Peyer's patch (tissue), 4 donors: ENCODE measurements around the gene BRINP1.

Experiments used
- CTCF ChIP-seq, 6 experiments: fragments of 450-650 bp in 4 of 6; fragments of 200-600 bp in 2 of 6; sonication (generic) in 1 of 6; IDR thresholded peaks; one replicate each; pipeline ENCODE4 v1.5.1; 2017 to 2019; ENCODE audit warnings: antibody characterized with exemption in 6 of 6, mild to moderate bottlenecking in 3 of 6, moderate library complexity in 1 of 6
- POLR2A ChIP-seq, 2 donors: fragments of 450-650 bp; IDR thresholded peaks; one replicate each; pipeline ENCODE4 v1.5.1; 2017; ENCODE audit warnings: antibody characterized with exemption in 2 of 2, mild to moderate bottlenecking in 2 of 2, moderate library complexity in 2 of 2

- TF ChIP-seq CTCF (IDR thresholded peaks at IDR 0.05) (no peak), POLR2A (IDR thresholded peaks at IDR 0.05) (no peak)
Measured at GRCh38 chr9:119280740-119281485, 88.3 kb downstream of the BRINP1 start.
